PFSK-1 (cell line): ENCODE data around the gene PITRM1.

Experiments
- FOXP2 ChIP-seq: optimal IDR thresholded peaks from 2 replicates; pipeline ENCODE3; 2011; ENCODE audit warnings: borderline replicate concordance, control low read depth, inconsistent platforms; ENCODE audit not compliant: insufficient read depth; ENCODE audit errors: extremely low read length, extremely low read depth
- POLR2AphosphoS5 ChIP-seq: IDR thresholded peaks from 2 replicates; pipeline ENCODE4 v1.6.1; 2012; ENCODE audit warnings: low read depth, mild to moderate bottlenecking, control low read depth, low read length, moderate library complexity
- SIN3A ChIP-seq: IDR thresholded peaks from 2 replicates; pipeline ENCODE4 v1.6.1; 2012; ENCODE audit warnings: mild to moderate bottlenecking, low read length, moderate library complexity, borderline replicate concordance; ENCODE audit not compliant: insufficient read depth
- TAF1 ChIP-seq: IDR thresholded peaks from 2 replicates; pipeline ENCODE4 v1.6.1; 2012; ENCODE audit warnings: low read length, control low read depth, borderline replicate concordance; ENCODE audit not compliant: insufficient read depth
- TF ChIP-seq, protein P1 (sequence below), 2 experiments: IDR thresholded peaks; 2 replicates each; pipeline versions ENCODE4 v1.6.1 to v1.8.0; 2011 to 2012; ENCODE audit warnings: low read depth in 2 of 2, low read length in 2 of 2, control low read depth in 1 of 2, inconsistent platforms in 1 of 2, mild to moderate bottlenecking in 1 of 2, moderate library complexity in 1 of 2; ENCODE audit not compliant: insufficient read depth in 1 of 2

Gene PITRM1

DNA sequence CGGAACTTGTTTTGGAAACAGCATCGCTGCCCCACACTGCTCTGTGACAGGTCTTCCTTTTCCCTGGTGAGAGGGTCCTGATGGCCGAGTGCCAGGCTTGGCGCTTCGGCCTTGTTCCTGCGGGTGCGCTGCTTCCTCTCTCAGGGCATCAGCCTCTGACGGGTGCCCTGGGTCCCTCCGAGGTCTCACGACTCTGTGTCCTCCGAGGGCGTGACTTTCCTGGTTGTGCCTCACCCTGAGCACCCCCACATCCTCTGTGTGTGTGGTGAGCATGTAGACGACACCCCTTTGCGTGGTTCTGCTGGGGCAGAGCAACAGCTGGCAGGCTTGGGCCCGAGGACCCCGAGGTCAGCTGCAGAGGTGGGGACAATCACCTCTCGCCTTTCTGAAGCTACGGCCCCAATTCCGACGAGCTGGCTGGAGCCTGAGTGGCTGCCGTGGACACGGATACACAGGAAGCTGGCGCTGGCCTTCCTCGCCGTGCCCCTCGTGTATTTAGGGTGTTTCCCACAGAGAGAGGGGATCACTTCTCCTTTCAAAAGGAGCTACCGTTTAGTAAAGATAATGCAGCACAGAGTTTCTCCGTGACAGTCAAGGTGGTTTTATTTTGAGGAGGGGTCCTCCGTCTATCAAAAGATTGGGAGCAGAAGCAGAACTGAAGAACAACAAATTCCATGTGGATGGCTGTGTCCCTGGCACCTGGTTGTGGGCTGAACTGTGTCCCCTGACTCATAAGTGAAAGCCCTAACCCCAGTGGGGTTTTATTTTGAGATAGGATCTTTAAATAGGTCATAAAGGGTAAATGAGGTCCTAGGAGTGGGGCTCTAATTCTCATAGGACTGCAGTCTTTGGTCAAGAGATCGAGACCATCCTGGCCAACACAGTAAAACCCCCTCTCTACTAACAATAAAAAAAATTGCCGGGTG, 36.2 kb upstream of the PITRM1 start:
- TF ChIP-seq FOXP2 (no peak), POLR2AphosphoS5 (no peak), TAF1 (no peak), SIN3A (no peak)
- TF ChIP-seq, protein P1, sequence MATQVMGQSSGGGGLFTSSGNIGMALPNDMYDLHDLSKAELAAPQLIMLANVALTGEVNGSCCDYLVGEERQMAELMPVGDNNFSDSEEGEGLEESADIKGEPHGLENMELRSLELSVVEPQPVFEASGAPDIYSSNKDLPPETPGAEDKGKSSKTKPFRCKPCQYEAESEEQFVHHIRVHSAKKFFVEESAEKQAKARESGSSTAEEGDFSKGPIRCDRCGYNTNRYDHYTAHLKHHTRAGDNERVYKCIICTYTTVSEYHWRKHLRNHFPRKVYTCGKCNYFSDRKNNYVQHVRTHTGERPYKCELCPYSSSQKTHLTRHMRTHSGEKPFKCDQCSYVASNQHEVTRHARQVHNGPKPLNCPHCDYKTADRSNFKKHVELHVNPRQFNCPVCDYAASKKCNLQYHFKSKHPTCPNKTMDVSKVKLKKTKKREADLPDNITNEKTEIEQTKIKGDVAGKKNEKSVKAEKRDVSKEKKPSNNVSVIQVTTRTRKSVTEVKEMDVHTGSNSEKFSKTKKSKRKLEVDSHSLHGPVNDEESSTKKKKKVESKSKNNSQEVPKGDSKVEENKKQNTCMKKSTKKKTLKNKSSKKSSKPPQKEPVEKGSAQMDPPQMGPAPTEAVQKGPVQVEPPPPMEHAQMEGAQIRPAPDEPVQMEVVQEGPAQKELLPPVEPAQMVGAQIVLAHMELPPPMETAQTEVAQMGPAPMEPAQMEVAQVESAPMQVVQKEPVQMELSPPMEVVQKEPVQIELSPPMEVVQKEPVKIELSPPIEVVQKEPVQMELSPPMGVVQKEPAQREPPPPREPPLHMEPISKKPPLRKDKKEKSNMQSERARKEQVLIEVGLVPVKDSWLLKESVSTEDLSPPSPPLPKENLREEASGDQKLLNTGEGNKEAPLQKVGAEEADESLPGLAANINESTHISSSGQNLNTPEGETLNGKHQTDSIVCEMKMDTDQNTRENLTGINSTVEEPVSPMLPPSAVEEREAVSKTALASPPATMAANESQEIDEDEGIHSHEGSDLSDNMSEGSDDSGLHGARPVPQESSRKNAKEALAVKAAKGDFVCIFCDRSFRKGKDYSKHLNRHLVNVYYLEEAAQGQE (IDR thresholded peaks at IDR 0.05; ENCODE audit: insufficient read depth in 1 of 2, low read depth in 2 of 2, low read length in 2 of 2), result no peak

DNA sequence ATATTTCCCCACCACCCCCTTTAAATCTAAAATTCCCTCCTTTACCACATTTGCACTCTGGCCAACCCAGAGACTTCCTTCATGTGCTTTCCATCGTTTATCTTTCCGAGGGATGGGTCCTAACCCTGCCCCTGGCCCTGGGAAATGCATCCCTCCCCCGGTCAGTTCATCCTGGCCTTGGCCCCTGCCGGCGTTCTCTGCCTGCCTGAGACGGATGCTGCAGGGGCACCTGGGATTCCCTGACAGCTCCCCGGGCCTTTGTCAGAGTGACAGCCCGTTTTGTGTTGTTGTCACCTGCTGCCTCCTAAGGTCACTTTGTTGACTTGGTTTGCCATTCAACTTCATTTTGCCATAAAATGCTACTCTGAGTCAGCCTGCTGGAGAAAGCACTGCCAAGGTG, 34.8 kb upstream of the PITRM1 start:
- TF ChIP-seq POLR2AphosphoS5 (no peak), FOXP2 (no peak), TAF1 (no peak), SIN3A (no peak)
- TF ChIP-seq, protein P1 (IDR thresholded peaks at IDR 0.05; ENCODE audit: insufficient read depth in 1 of 2, low read depth in 2 of 2, low read length in 2 of 2), result no peak

DNA sequence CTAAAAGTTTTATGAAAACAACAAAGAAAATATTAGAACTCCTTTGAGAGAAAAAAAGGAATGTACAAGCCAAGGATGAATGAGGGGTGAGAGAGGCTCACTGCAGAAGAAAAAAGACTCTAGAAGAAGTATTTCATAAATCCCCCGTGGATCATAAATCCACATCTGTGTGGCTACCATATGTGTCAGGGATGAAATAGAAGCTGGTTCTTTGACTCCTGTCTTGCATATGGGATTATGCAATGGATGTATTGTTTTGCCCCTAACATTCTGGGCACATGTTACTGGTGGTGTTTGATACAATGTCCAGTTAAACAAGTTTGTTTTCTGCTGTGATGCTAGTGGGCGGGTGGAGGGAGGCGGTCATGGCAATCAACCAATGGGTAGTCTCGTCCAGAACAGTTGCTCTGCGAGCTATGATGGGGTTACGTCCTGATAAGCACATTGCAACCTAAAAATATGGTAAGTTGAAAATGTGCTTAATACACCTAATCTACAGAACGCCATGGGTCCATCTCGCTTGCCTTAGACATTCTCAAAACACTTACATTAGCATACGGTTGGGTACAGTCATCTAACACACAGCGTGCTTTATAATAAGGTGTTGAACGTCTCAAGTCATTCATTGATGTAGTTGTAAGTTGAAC, 34.1 kb upstream of the PITRM1 start:
- TF ChIP-seq SIN3A (no peak), TAF1 (no peak), POLR2AphosphoS5 (no peak), FOXP2 (no peak)
- TF ChIP-seq, protein P1 (IDR thresholded peaks at IDR 0.05; ENCODE audit: insufficient read depth in 1 of 2, low read depth in 2 of 2, low read length in 2 of 2), result no peak

DNA sequence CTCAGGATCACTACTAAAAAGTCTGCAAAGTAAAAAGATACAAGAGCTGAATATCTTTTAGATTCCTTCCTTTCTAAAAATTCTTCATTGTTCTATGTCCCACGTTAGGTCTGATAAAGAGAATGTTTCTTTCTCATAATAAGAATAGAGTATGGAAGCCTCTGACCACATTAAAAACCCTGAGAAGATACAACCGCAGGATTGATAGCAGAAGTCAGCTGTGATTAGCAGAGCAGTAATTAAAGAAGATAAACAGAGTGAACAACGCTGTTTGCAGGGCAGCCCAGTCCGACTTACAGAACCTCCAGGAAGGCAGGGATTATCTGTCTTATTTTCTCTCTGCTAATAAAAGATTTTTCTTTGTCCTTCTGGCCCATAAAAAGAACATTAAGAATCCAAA, 31.4 kb upstream of the PITRM1 start:
- TF ChIP-seq TAF1, result no peak
- TF ChIP-seq FOXP2, result no peak
- TF ChIP-seq SIN3A, result no peak
- TF ChIP-seq, protein P1 (IDR thresholded peaks at IDR 0.05; ENCODE audit: insufficient read depth in 1 of 2, low read depth in 2 of 2, low read length in 2 of 2), result no peak
- no peak for TF ChIP-seq POLR2AphosphoS5
